ENCODE results near the gene BOK.

DNA sequence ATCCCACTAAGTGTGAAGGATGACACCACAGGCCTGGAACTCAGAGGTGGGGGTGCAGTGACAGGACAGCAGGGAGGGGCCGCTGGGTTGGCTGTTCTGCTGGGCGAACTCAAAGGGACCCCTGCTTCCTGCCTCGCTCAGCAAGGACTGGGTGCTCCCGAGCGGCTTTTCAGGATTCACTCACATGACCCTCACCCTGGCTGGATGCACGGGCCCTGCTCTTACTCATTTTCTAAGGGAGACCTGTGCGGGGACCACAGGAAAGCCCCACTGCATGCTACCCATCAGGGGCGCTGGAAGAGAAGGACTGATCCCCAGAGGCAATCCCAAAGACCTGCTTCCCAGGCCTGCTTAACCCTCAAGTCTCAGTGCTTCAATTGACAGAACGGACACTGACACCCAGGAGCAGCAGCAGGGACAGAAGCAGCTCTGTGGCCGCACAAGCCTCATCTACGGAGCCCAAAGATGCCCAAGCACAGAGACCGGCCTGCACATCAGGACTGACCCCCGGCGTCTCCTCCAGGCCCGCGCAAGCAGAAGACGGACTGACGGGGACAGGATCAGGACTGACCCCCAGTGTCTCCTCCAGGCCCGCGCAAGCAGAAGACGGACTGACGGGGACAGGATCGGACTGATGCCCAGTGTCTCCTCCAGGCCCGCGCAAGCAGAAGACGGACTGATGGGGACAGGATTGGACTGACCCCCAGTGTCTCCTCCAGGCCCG lies 48.8 kb downstream of the BOK start:
- TF ChIP-seq POLR2A (IDR thresholded peaks at IDR 0.05; ENCODE audit: low read depth, low read length) (no peak), POLR2AphosphoS5 (IDR thresholded peaks at IDR 0.05; ENCODE audit: low read depth, low read length) (no peak)

Data from GM12892 (cell line).